ENCODE measurements around the gene SH3TC2. TPM values are rescaled to one million over a fixed set of nuclear protein-coding genes. Genes with fewer than 3 reads are reported as not detected.

SH3TC2 gene
- total and polyA plus RNA-seq, 7 experiments from 2014 or later, result 0.08 to 0.59 TPM; not detected in 5

GRCh38 chr5:149011728-149012127, 51.1 kb downstream of the SH3TC2 start:
- H3K4me1 ChIP-seq (ENCODE audit: control insufficient read depth in 2 of 2, insufficient read depth in 2 of 2, low read length in 2 of 2), result no peaks in the 10 kb centered on the region
- intact Hi-C loops (cut with micrococcal nuclease), result no loop called here
- Mint-ChIP-seq H3K9me3 (no peaks in the 10 kb centered on the region), H3K4me3 (no peak overlapping the region), H3K4me1 (peaks cover 0 to 1% (median 0%) of the 10 kb centered on the region in 7 donors), H3K27me3 (peaks cover 0 to 7% (median 2%) of the 10 kb centered on the region in 5 donors), H3K36me3 (no peaks in the 10 kb centered on the region), H3K27ac (no peak overlapping the region)
- ATAC-seq, result no peak
- POLR2A ChIA-PET, result no interaction called here
- no peak overlapping the region for H3K4me3 ChIP-seq (ENCODE audit: low read length)
- DNase-seq, result no peak
- CTCF ChIA-PET, result no interaction called here
- H3K9me3 ChIP-seq (ENCODE audit: control insufficient read depth in 2 of 3, low read length in 3 of 3), result no peaks in the 10 kb centered on the region
- H3K27me3 ChIP-seq (ENCODE audit: control insufficient read depth in 2 of 2, insufficient read depth in 2 of 2, low read length in 2 of 2), result no peaks in the 10 kb centered on the region
- H3K27ac ChIP-seq (ENCODE audit: low read depth, low read length), result no peak overlapping the region
- no peaks in the 10 kb centered on the region for H3K36me3 ChIP-seq (ENCODE audit: control insufficient read depth in 2 of 3, insufficient read depth in 3 of 3, low read length in 3 of 3)

DNA sequence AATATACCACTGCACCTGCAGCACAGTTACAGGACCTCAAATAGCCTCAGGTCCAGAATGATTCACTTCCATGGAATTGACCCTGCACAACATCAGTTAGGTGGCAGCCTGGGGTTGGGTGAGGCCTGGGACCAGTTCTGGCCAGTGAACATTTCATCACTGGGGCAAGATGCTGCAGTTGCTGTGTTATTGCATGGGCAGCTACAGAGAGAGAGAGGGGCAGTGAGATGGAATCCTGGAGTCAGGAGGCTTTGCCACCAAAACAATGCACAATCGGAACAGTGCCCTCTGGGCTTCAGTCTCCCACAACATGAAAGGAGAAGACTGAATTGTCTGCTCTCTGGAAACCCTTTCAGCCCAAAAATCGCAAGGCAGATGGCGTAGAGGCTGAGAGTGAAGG, 51.8 kb downstream of the SH3TC2 start:
- Histone ChIP-seq H3K4me3 (ENCODE audit: low read length) (no peak overlapping the region), H3K4me1 (ENCODE audit: control insufficient read depth in 2 of 2, insufficient read depth in 2 of 2, low read length in 2 of 2) (no peaks in the 10 kb centered on the region), H3K27ac (ENCODE audit: low read depth, low read length) (no peak overlapping the region), H3K36me3 (ENCODE audit: control insufficient read depth in 2 of 3, insufficient read depth in 3 of 3, low read length in 3 of 3) (no peaks in the 10 kb centered on the region), H3K27me3 (ENCODE audit: control insufficient read depth in 2 of 2, insufficient read depth in 2 of 2, low read length in 2 of 2) (no peaks in the 10 kb centered on the region), H3K9me3 (ENCODE audit: control insufficient read depth in 2 of 3, low read length in 3 of 3) (no peaks in the 10 kb centered on the region)
- ChIA-PET POLR2A (no interaction called here), CTCF (no interaction called here)
- intact Hi-C loops (cut with micrococcal nuclease), result no loop called here
- Mint-ChIP-seq H3K4me3 (no peak overlapping the region), H3K27ac (no peak overlapping the region), H3K4me1 (peaks cover 0 to 1% (median 0%) of the 10 kb centered on the region in 7 donors), H3K9me3 (no peaks in the 10 kb centered on the region), H3K36me3 (no peaks in the 10 kb centered on the region), H3K27me3 (peaks cover 0 to 7% (median 2%) of the 10 kb centered on the region in 5 donors)
- no peak for DNase-seq
- no peak for ATAC-seq

DNA sequence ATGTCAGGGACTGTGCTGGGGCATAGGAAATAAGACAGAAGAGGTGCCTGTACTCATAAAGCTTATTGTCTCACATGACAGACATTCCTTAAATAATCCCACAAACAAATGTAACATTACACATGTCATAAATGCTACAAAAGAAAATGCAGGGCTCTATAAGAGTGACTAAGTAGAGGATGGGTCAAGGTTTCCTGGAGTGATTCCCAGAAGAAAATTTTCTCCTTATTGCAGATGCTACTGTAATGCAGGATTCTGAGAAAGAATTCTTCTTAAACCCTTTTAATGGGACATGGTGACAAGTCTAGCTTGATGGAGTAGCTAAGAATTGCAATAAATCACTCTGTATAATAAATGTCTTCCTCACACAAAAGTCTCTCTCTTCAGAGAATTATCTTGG, 55.7 kb downstream of the SH3TC2 start:
- no peaks in the 10 kb centered on the region for H3K36me3 Mint-ChIP-seq
- H3K27me3 Mint-ChIP-seq, result peaks cover 0 to 10% (median 4%) of the 10 kb centered on the region in 5 donors
- no peak overlapping the region for H3K4me3 Mint-ChIP-seq
- Histone ChIP-seq H3K36me3 (ENCODE audit: control insufficient read depth in 2 of 3, insufficient read depth in 3 of 3, low read length in 3 of 3) (no peaks in the 10 kb centered on the region), H3K4me1 (ENCODE audit: control insufficient read depth in 2 of 2, insufficient read depth in 2 of 2, low read length in 2 of 2) (no peaks in the 10 kb centered on the region), H3K27ac (ENCODE audit: low read depth, low read length) (no peak overlapping the region), H3K9me3 (ENCODE audit: control insufficient read depth in 2 of 3, low read length in 3 of 3) (no peaks in the 10 kb centered on the region), H3K27me3 (ENCODE audit: control insufficient read depth in 2 of 2, insufficient read depth in 2 of 2, low read length in 2 of 2) (no peaks in the 10 kb centered on the region), H3K4me3 (ENCODE audit: low read length) (no peak overlapping the region)
- H3K4me1 Mint-ChIP-seq, result no peaks in the 10 kb centered on the region
- no peak for ATAC-seq
- H3K9me3 Mint-ChIP-seq, result no peaks in the 10 kb centered on the region
- intact Hi-C loops (cut with micrococcal nuclease), result no loop called here
- ChIA-PET POLR2A (no interaction called here), CTCF (no interaction called here)
- H3K27ac Mint-ChIP-seq, result no peak overlapping the region
- no peak for DNase-seq

DNA sequence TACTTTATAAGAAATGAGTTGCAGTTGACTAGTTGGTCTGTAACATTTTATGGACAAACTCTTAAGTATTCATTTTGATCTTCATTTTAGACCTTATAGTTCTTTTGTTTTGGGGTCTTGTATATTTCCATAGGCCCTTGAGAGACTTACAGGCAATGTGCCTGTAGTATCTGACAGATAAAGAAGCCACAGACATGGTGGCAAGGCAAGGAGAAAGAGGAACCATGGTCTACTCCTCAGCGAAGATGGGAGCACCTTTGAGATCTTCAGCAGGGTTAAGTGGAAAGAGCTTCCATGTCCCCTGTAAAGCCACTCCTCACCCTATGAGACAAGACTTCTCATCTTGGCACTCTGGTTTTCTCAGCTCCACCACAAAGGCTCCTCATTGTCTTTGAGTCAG, 56.4 kb downstream of the SH3TC2 start:
- Mint-ChIP-seq H3K36me3 (no peaks in the 10 kb centered on the region), H3K27me3 (peaks cover 5 to 15% (median 8%) of the 10 kb centered on the region in 5 donors), H3K27ac (no peak overlapping the region), H3K4me1 (no peaks in the 10 kb centered on the region), H3K4me3 (no peak overlapping the region), H3K9me3 (no peaks in the 10 kb centered on the region)
- no peak overlapping the region for H3K4me3 ChIP-seq (ENCODE audit: low read length)
- ATAC-seq, result no peak
- intact Hi-C loops (cut with micrococcal nuclease), result no loop called here
- H3K27ac ChIP-seq (ENCODE audit: low read depth, low read length), result no peak overlapping the region
- H3K36me3 ChIP-seq (ENCODE audit: control insufficient read depth in 2 of 3, insufficient read depth in 3 of 3, low read length in 3 of 3), result no peaks in the 10 kb centered on the region
- no peaks in the 10 kb centered on the region for H3K9me3 ChIP-seq (ENCODE audit: control insufficient read depth in 2 of 3, low read length in 3 of 3)
- no peak for DNase-seq
- ChIA-PET CTCF (no interaction called here), POLR2A (no interaction called here)
- H3K27me3 ChIP-seq (ENCODE audit: control insufficient read depth in 2 of 2, insufficient read depth in 2 of 2, low read length in 2 of 2), result no peaks in the 10 kb centered on the region
- no peaks in the 10 kb centered on the region for H3K4me1 ChIP-seq (ENCODE audit: control insufficient read depth in 2 of 2, insufficient read depth in 2 of 2, low read length in 2 of 2)

DNA sequence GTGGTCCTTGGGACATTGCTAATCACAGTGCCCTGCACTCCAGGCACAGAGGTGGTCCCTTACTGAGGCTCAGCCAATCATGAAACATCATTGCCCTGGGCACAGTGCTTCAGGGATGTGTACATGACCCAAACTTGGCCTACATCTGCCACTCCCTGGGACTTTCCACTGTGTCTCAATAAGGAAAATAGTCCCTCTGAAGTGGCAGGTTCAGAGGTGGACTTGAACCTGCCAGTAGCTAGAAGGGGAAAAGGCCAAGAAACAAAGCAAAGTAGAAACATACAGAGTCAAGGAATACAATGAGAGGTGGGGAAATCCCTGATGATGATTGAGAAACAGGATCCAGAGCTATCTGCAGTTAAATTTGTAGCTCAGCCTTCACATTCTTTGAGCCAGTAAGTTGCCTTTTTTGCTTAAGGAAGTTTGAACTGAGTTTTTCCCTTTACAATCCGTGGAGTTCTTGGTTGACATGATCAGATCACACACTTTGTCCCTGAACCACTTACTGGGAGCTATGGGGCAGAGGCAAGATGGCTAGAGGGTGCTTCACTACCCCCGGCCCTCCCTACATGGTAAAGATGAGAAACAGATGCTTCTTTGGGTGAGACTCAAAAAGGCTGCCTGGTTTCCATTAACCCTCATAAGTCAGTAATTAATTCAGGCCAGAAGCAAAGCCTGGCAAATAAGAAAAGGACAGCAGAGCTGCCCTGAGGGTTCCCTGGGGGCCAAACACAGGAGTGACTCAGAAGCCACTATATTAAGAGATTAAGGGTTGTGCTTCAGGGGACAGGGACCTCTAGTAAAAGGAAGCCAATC, 57.6 kb downstream of the SH3TC2 start:
- Histone ChIP-seq H3K27me3 (ENCODE audit: control insufficient read depth in 2 of 2, insufficient read depth in 2 of 2, low read length in 2 of 2) (no peaks in the 10 kb centered on the region), H3K4me1 (ENCODE audit: control insufficient read depth in 2 of 2, insufficient read depth in 2 of 2, low read length in 2 of 2) (no peaks in the 10 kb centered on the region), H3K27ac (ENCODE audit: low read depth, low read length) (no peak overlapping the region), H3K4me3 (ENCODE audit: low read length) (no peak overlapping the region), H3K9me3 (ENCODE audit: control insufficient read depth in 2 of 3, low read length in 3 of 3) (no peaks in the 10 kb centered on the region), H3K36me3 (ENCODE audit: control insufficient read depth in 2 of 3, insufficient read depth in 3 of 3, low read length in 3 of 3) (no peaks in the 10 kb centered on the region)
- CTCF ChIA-PET, result interaction anchor here (0.8 kb wide), 1 partner anchor 87 kb away, joined by 3 read pairs; no protein-coding TSS in a partner anchor
- ATAC-seq (no peak), DNase-seq (no peak)
- Mint-ChIP-seq H3K27ac (no peak overlapping the region), H3K27me3 (peaks cover 5 to 15% (median 9%) of the 10 kb centered on the region in 5 donors), H3K9me3 (no peaks in the 10 kb centered on the region), H3K36me3 (no peaks in the 10 kb centered on the region), H3K4me1 (no peaks in the 10 kb centered on the region), H3K4me3 (no peak overlapping the region)
- POLR2A ChIA-PET, result no interaction called here
- intact Hi-C loops (cut with micrococcal nuclease), result no loop called here

GRCh38 chr5:149004559-149004958, 58.3 kb downstream of the SH3TC2 start:
- H3K4me3 Mint-ChIP-seq, result no peak overlapping the region
- H3K4me1 Mint-ChIP-seq, result no peaks in the 10 kb centered on the region
- H3K36me3 Mint-ChIP-seq, result no peaks in the 10 kb centered on the region
- ChIA-PET CTCF (no interaction called here), POLR2A (no interaction called here)
- peaks cover 5 to 20% (median 13%) of the 10 kb centered on the region in 5 donors for H3K27me3 Mint-ChIP-seq
- no peaks in the 10 kb centered on the region for H3K27me3 ChIP-seq (ENCODE audit: control insufficient read depth in 2 of 2, insufficient read depth in 2 of 2, low read length in 2 of 2)
- no peaks in the 10 kb centered on the region for H3K9me3 Mint-ChIP-seq
- no peaks in the 10 kb centered on the region for H3K9me3 ChIP-seq (ENCODE audit: control insufficient read depth in 2 of 3, low read length in 3 of 3)
- H3K4me3 ChIP-seq (ENCODE audit: low read length), result no peak overlapping the region
- H3K4me1 ChIP-seq (ENCODE audit: control insufficient read depth in 2 of 2, insufficient read depth in 2 of 2, low read length in 2 of 2), result no peaks in the 10 kb centered on the region
- H3K27ac ChIP-seq (ENCODE audit: low read depth, low read length), result no peak overlapping the region
- H3K36me3 ChIP-seq (ENCODE audit: control insufficient read depth in 2 of 3, insufficient read depth in 3 of 3, low read length in 3 of 3), result no peaks in the 10 kb centered on the region
- ATAC-seq, result no peak
- intact Hi-C loops (cut with micrococcal nuclease), result no loop called here
- H3K27ac Mint-ChIP-seq, result no peak overlapping the region
- no peak for DNase-seq
